OCI-LY1 (cell line): Measurements from ENCODE around the gene TMEM132A.

Source experiments
- CTCF ChIP-seq: fragments of 200-600 bp; sonication (generic), shearing (Covaris generic); IDR thresholded peaks from 2 replicates; pipeline ENCODE4 v1.5.1; 2017; ENCODE audit warnings: mild to moderate bottlenecking, antibody characterized with exemption, low read length, moderate library complexity, mixed read lengths
- EZH2 ChIP-seq: fragments of 200-600 bp; sonication (generic), shearing (Covaris generic); IDR thresholded peaks from 2 replicates; pipeline ENCODE4 v1.8.0; 2017; ENCODE audit warnings: borderline replicate concordance, mixed run types, mild to moderate bottlenecking, antibody characterized with exemption, low read length, moderate library complexity, mixed read lengths

- TF ChIP-seq CTCF (no peak), EZH2 (no peak; the same call in 1 of the 2 replicates)
Observed at GRCh38 chr11:60924906-60925853, 920 bp downstream of the TMEM132A start.
